ENCODE data around the gene COL12A1.

- TF ChIP-seq EZH2 (IDR thresholded peaks at IDR 0.05; ENCODE audit: low read length, missing control alignments) = no peak
- TF ChIP-seq CTCF (conservative IDR thresholded peaks at IDR 0.05 in 1 of 2, IDR thresholded peaks at IDR 0.05 in 1 of 2; ENCODE audit: low read depth in 1 of 2, low read length in 2 of 2) = no peak
Measured at GRCh38 chr6:75188221-75188925, 17.5 kb downstream of the COL12A1 start.
